ENCODE measurements around the gene TTL. TPM values are rescaled to one million over a fixed set of nuclear protein-coding genes. Genes with fewer than 3 reads are reported as not detected.
"Not testable (repeated sequence)": the region's sequence is repeated elsewhere in the genome, so short reads cannot be mapped to it uniquely, and the experiment has no call there.

TTL gene
- polyA plus RNA-seq, 1 donor from 2014 or later, result 1.3 TPM

- peaks cover 2% of the 10 kb centered on the region for H3K36me3 Mint-ChIP-seq
- peak overlapping the region in 1 of 3 donors; percentile 81 for H3K27ac Mint-ChIP-seq
- no peaks in the 10 kb centered on the region for H3K27me3 Mint-ChIP-seq
- peak overlapping the region in 1 of 4 donors; percentile 35 for H3K4me3 Mint-ChIP-seq
- no peaks in the 10 kb centered on the region for H3K9me3 Mint-ChIP-seq
- H3K4me1 Mint-ChIP-seq, result peaks cover 8 to 17% (median 13%) of the 10 kb centered on the region in 3 donors
Measured at GRCh38 chr2:112487444-112487961, 5.5 kb downstream of the TTL start.

GRCh38 chr2:112488201-112488600, 6.2 kb downstream of the TTL start:
- Mint-ChIP-seq H3K36me3 (peaks cover 2% of the 10 kb centered on the region), H3K9me3 (no peaks in the 10 kb centered on the region), H3K4me3 (no peak overlapping the region), H3K27me3 (no peaks in the 10 kb centered on the region), H3K4me1 (peaks cover 7 to 12% (median 10%) of the 10 kb centered on the region in 3 donors), H3K27ac (peak overlapping the region in 1 of 3 donors; percentile 81)

GRCh38 chr2:112491946-112492345, 10.0 kb downstream of the TTL start:
- Mint-ChIP-seq H3K4me1 (no peaks in the 10 kb centered on the region), H3K4me3 (no peak overlapping the region), H3K9me3 (no peaks in the 10 kb centered on the region), H3K27ac (no peak overlapping the region), H3K36me3 (no peaks in the 10 kb centered on the region), H3K27me3 (no peaks in the 10 kb centered on the region)

- Mint-ChIP-seq H3K4me1 (no peaks in the 10 kb centered on the region), H3K36me3 (no peaks in the 10 kb centered on the region), H3K4me3 (no peak overlapping the region), H3K9me3 (no peaks in the 10 kb centered on the region), H3K27me3 (no peaks in the 10 kb centered on the region), H3K27ac (peak overlapping the region in 1 of 3 donors; percentile 23)
Measured at GRCh38 chr2:112493048-112493447, 11.1 kb downstream of the TTL start.

- Mint-ChIP-seq H3K9me3 (no peaks in the 10 kb centered on the region), H3K4me3 (no peak overlapping the region), H3K27ac (no peak overlapping the region), H3K27me3 (no peaks in the 10 kb centered on the region), H3K4me1 (no peaks in the 10 kb centered on the region), H3K36me3 (no peaks in the 10 kb centered on the region)
Measured at GRCh38 chr2:112493858-112494648, 12.1 kb downstream of the TTL start.

GRCh38 chr2:112494828-112495227, 12.9 kb downstream of the TTL start:
- Mint-ChIP-seq H3K9me3 (no peaks in the 10 kb centered on the region), H3K4me3 (no peak overlapping the region), H3K27me3 (no peaks in the 10 kb centered on the region), H3K27ac (no peak overlapping the region), H3K36me3 (no peaks in the 10 kb centered on the region), H3K4me1 (no peaks in the 10 kb centered on the region)

- H3K4me3 Mint-ChIP-seq, H3K36me3 Mint-ChIP-seq, H3K9me3 Mint-ChIP-seq, H3K27ac Mint-ChIP-seq, H3K4me1 Mint-ChIP-seq, H3K27me3 Mint-ChIP-seq: not testable (repeated sequence)
Measured at GRCh38 chr2:112495878-112496277, 13.9 kb downstream of the TTL start.

GRCh38 chr2:112500850-112501484, 19.0 kb downstream of the TTL start:
- H3K9me3 Mint-ChIP-seq, H3K27me3 Mint-ChIP-seq, H3K27ac Mint-ChIP-seq, H3K4me1 Mint-ChIP-seq, H3K36me3 Mint-ChIP-seq, H3K4me3 Mint-ChIP-seq: not testable (repeated sequence)

GRCh38 chr2:112509239-112509998, 27.5 kb downstream of the TTL start:
- H3K27ac Mint-ChIP-seq, H3K9me3 Mint-ChIP-seq, H3K36me3 Mint-ChIP-seq, H3K27me3 Mint-ChIP-seq, H3K4me1 Mint-ChIP-seq: not testable (repeated sequence)
- peak overlapping the region in 1 of 4 donors; percentile 55 for H3K4me3 Mint-ChIP-seq

GRCh38 chr2:112516801-112517200, 34.8 kb downstream of the TTL start:
- H3K36me3 Mint-ChIP-seq, result peaks cover 9% of the 10 kb centered on the region
- H3K27ac Mint-ChIP-seq, result no peak overlapping the region
- no peaks in the 10 kb centered on the region for H3K27me3 Mint-ChIP-seq

GRCh38 chr2:112518807-112519206, 36.9 kb downstream of the TTL start:
- Mint-ChIP-seq H3K9me3 (no peaks in the 10 kb centered on the region), H3K27me3 (no peaks in the 10 kb centered on the region), H3K4me3 (no peak overlapping the region), H3K4me1 (no peaks in the 10 kb centered on the region), H3K36me3 (peaks cover 19% of the 10 kb centered on the region), H3K27ac (no peak overlapping the region)

More at GRCh38 chr2:112516801-112517200, 34.8 kb downstream of the TTL start:
- no peaks in the 10 kb centered on the region for H3K9me3 Mint-ChIP-seq
- H3K4me1 Mint-ChIP-seq, result no peaks in the 10 kb centered on the region
- no peak overlapping the region for H3K4me3 Mint-ChIP-seq

- Mint-ChIP-seq H3K9me3 (no peaks in the 10 kb centered on the region), H3K27ac (no peak overlapping the region), H3K4me3 (no peak overlapping the region), H3K4me1 (no peaks in the 10 kb centered on the region), H3K27me3 (no peaks in the 10 kb centered on the region), H3K36me3 (peaks cover 19% of the 10 kb centered on the region)
Measured at GRCh38 chr2:112519506-112519905, 37.5 kb downstream of the TTL start.

GRCh38 chr2:112520234-112520783, 38.4 kb downstream of the TTL start:
- peaks cover 21% of the 10 kb centered on the region for H3K36me3 Mint-ChIP-seq
- H3K4me3 Mint-ChIP-seq, result no peak overlapping the region
- no peaks in the 10 kb centered on the region for H3K27me3 Mint-ChIP-seq
- no peaks in the 10 kb centered on the region for H3K9me3 Mint-ChIP-seq
- H3K27ac Mint-ChIP-seq, result no peak overlapping the region
- H3K4me1 Mint-ChIP-seq, result no peaks in the 10 kb centered on the region

- Mint-ChIP-seq H3K9me3 (no peaks in the 10 kb centered on the region), H3K27ac (no peak overlapping the region), H3K4me1 (no peaks in the 10 kb centered on the region), H3K4me3 (no peak overlapping the region), H3K36me3 (peaks cover 21% of the 10 kb centered on the region), H3K27me3 (no peaks in the 10 kb centered on the region)
Measured at GRCh38 chr2:112523291-112523777, 41.4 kb downstream of the TTL start.

GRCh38 chr2:112524276-112524675, 42.3 kb downstream of the TTL start:
- H3K9me3 Mint-ChIP-seq, H3K4me3 Mint-ChIP-seq, H3K27ac Mint-ChIP-seq, H3K27me3 Mint-ChIP-seq, H3K4me1 Mint-ChIP-seq: not testable (repeated sequence)
- H3K36me3 Mint-ChIP-seq, result peaks cover 19% of the 10 kb centered on the region

Measured in IgD-negative memory B cell (primary cell).